HG03432 (cell line): ENCODE measurements around the gene GALK1.
"Not testable (repeated sequence)": the region's sequence is repeated elsewhere in the genome, so short reads cannot be mapped to it uniquely, and the experiment has no call there.

ENCODE experiments used
- ATAC-seq: cut with Tn5 transposase; IDR thresholded peaks from one replicate; pipeline ENCODE4 v1.9.1; 2021; ENCODE audit warnings: mild to moderate bottlenecking, moderate library complexity; ENCODE audit not compliant: unreplicated experiment

Gene GALK1

DNA sequence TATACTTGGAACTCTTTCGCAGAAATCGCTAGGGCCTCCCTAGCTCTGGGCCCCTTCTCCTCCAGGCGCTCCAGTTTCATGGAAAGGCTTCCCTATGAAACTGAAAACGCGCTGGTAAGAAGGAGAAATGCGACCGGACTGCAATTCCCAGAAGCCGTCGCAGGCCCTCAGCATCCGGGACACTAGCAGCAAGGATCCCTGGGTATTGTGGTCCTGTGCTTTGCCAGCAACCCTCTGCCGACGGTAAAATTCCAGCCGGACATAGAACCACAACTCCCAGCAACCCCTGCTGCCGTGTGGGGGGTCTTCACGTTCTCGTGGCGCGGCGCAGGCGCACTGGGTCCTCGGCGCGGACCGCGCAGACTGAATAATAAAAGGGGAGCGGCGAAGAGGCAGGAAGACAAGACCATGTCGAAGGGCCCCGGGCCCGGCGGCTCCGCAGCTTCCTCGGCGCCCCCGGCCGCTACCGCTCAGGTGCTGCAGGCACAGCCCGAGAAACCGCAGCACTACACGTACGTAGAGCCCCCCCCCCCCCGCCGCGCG, 19.6 kb upstream of the GALK1 start, which contains the start of gene UNK:
UNK (plus strand) TSS at position 334 of the 543 bp plus-strand sequence; CDS start at position 409, 75 bp downstream.
- ATAC-seq, result peak; percentile 63

DNA sequence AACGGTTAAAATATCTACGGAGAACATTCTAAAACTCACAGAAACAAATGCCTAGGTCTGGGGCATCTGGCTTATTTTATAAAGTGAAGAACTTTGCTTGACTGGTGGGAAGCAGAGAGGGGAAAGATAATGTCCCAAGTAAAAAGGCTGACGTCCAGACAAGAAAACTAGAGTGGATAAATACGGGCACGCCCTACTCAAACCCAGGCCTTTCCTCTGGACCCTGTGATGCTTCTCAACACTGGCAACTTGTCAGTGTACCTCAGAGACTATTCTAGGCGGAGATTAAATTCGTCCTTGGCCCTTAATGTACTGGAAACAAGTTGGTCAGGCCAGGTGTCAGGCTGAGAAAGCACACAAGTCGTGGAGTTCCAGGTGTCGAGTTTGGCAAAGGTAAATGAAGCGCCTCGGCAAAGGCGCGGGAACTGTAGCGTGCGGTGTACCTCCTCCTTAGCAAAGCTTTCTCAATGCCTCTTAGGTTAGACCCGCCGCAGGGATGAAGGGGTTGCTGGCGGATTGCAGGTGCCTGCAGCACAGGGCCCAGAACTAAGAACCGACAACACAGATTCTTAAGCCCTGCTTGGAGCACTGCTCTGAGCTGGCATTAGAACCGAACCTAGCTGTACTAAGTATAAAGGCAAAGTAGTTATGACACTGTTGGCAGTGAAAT, 18.9 kb upstream of the GALK1 start:
- peak; percentile 0 for ATAC-seq

- ATAC-seq, result no peak
Measured at GRCh38 chr17:75783069-75783783, 18.2 kb upstream of the GALK1 start.

GRCh38 chr17:75779987-75780889, 15.2 kb upstream of the GALK1 start:
- no peak for ATAC-seq

DNA sequence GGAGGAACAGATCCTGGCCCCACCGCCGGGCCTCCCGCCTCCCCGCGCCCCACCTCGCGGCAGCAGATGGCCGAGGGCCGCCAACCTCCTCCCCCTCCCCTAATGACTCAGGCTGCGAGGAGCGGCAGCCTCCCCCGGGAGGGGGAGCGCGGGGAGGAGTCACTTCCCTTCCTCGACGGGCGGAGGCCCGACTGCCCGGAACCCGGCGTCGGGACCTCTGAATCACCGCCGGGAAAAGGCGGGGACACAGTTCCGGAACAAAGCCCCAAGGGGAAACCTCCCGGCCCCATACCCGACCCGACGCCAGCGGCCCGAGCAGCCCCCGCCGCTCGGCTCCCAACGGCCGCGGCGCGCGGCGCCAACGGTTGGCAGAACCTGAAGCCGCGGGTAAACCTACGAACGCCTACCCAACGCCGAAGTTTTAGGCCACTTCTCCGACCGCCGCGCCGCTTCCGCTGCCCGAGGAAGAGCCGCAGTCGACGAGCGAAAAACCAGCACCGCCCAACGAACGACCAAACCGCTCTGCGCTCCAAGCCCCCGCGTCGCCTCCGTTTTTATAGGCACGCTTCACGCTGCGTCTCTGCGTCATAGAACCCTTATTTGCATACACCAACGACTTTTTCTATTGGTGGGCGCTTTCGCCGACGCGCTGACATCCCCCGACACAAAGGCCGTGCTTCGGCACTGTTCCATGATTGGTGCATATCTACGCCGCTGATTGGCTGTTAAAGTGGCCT, 14.4 kb upstream of the GALK1 start:
- peak; percentile 60 for ATAC-seq

- peak; percentile 15 for ATAC-seq
Measured at GRCh38 chr17:75778861-75779249, 13.9 kb upstream of the GALK1 start.

- not testable (repeated sequence) for ATAC-seq
Measured at GRCh38 chr17:75778066-75778860, 13.3 kb upstream of the GALK1 start.

DNA sequence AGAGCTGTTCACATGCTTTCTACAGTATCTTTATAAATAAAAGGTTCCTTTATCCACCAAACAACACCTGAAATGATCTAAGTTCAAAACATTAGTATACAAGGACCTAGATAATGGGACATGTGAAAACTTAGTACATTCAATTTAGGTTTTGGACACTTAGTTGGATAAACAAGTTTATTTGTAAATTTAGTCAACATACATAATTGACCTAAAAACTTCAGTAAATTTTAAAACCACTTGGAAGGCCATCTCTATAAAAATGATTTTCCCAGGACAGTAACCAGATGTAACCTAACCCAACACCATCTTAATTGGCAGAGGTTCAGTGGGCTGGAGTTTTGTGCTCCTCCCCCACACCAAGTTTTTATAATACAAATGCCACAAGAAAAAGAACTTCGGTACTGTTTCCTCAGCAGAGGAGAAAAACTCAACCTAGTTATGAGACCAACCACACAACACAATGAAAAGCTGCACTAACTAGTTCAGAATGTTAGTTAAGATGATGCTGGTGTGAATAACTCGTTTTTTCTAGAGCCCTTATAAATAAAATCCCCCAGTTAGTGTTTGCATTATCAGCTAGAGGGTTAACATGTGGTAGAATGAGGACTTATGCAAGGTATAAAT, 12.4 kb upstream of the GALK1 start:
- ATAC-seq, result no peak

DNA sequence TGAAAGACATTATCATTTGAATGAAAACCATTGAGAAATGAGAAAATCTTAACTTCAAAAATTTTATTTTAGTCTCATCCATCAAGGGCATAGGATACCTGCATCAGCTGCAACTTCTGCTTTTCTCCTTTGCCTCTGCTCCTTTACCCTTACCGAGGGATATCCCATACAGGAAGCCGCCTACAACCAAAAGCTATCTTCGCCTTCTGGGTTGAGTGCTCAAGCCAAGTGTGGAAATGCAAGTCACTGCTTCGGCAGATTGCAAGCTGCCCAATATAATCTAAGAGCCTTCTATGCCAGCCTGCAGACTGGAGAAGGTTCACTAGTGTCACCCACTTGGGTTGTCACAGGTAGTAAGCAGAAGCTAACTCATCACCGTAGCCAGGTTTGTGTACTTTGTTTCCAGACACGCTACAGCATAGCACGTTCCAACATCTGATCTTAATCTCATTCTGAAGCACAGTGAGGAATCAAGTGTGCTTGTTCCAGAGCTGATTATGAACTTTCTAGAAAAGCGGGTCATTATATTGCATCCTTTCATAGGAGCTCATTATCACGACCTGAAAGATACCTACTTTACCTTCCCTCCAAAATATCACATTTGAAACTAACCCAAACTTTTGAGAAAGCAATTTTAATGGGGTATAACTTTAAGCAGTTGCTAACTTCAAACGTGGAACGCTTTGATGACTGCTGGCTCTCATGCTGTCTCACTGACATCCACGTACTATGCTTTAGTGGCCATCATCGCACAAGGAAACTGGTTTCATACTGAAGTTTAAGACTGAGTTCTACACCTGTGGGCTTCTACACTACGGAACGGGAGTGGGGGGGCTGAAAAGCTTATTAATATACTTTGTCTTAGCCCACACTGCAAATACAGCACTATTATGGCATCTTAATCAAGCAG, 11.6 kb upstream of the GALK1 start:
- no peak for ATAC-seq

DNA sequence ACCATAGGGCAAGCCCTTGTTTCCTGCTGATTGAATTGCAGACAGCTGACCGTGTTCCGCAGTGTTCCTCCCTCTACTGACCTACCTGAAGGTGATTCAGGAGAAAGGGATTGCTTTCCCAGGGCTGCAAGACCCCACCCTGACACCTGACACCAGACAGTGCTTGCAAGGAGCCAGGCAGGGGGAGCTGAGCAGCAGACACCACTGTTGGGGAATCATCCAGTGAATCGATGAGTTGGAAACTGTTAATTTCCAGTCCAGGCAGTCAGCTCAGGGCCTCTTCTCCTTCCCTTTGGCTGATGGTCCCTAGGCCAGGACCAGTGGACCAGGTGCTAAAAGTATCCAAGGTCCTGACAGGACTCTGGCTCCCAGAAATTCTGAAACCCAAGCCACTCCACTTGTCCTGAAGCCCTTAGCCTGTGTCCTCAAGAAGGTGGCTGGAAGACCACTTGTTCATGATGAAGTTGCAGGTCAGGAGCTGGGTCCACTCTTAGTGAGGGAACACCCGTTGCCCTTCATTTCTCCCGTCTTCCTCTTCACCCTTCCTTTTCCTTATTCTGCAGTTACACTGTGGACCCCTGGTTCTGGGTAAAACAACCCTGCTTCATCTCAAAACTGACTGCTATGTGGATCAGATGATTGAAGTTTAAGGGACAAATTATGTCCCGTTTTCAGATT, 10.1 kb upstream of the GALK1 start:
- no peak for ATAC-seq

DNA sequence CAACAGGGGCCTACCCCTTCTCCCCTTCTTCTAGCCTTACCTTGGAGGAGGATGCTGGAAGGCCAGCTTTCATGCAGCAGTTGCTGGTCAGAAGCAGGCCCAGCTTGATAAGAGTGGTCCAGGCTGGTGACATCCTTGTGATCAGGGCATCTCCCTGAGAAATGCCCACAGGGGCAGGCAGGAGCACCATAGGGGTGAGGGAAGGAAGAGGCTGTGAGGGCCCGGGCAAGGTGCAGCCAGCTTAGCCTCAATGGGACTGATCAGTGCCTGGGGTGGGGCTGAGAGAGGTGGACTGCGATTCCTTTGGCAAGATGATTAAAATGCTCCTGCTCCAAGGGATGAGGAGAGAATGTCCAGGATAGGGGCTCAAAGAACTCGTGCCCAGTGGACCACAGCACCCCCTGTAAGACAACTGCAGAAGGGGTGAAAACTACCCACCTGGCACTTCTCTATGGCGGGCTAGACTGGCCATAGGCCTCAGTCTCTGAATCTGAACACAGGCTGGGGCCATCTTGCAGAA, 9.5 kb upstream of the GALK1 start:
- ATAC-seq, result no peak

DNA sequence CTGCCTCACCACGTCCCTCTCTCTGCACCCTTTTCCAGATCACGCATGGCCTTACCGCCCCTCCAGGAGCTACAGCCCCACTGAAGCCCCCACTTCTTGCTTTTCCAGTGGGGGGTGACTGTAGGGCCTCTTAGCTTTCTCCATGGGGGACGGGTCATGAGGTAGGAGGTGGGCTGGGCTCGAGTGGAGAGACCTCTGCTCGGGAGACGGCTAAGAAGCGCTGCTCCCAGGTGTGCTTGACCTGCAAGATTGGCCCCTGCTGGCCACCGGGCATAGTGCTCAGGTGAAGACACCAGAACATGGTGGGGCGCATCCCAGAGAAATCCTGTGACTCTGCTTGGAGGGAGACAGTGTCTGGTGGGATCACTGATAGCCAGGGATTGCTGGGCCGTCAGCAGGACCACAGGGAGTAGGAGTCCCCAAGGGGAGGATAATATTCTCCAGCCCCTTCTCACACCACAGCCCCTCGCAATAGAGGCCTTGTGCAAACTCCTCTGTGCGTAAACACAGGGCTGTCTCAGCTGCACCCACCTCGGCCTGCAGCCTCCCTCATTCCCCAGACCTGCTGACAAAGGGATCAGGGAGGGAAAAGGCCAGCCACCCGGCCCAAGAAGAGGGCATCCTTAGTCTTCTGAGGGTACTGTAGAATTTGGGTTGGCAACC, 8.9 kb upstream of the GALK1 start:
- ATAC-seq, result no peak

GRCh38 chr17:75773121-75773807, 8.3 kb upstream of the GALK1 start:
- no peak for ATAC-seq

DNA sequence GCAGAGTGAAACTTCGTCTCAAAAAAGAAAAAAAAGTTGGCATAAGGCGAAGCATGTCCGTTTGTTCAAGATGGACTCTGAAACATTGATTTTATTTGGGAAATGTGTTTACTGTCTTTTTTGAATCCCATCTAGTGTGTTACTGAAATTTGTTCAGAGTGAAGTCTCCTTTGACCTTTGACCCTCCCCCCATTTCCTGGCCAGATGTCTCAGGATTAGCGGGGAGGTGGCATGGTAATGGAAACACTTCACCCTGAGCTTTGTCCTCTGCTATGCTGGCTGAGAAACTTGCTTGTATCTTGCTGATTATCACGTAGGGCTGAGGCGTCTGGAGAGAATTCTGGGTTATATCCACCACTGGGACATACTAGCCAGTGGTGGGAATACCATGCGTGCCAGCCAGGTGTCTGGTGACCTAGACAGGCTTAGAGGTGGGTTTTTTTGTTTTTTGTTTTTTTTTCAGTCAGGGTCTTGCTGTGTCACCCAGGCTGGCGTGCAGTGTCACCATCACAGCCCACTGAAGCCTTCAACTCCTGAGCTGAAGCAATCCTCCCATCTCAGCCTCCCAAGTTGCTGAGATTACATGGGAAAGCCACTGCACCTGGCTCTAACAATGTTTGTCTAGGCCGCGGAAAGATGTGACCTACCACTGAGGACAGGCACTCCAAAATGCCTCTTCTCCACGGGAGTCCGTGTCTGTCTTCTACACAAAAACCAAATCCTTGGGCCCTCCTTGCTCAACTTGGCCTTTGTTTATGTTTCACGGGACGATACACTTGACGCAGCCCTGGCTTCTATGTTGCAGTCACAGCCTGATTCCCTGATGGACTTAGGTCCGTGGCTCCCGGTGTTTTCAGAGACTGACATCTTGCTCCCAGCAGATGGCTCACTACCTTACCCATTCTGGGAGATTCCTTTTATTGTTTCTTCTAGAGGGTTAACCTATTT, 6.6 kb upstream of the GALK1 start:
- no peak for ATAC-seq

DNA sequence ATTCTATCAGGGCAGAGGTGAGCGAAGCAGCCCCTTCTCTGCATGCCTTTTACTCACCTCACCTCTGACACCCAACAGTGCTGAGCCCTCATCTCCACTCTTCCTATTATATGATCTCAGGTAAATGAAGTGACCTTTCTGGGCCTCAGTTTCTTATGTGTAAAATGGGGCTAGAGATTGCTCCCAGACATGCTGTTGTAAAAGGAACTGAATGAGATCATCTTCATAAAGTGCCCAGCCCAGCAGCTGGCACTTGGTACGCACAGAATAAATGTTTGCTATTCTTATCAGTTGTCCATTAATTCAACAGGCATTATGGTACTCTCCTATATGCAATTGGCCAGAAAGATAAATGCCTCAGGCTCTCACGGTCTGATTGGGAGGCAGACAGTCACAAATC, 4.5 kb upstream of the GALK1 start:
- no peak for ATAC-seq
